SU-DHL-6 (cell line): ENCODE data around the gene NOTO.

ENCODE experiments used
- H2AFZ ChIP-seq: fragments of 200-600 bp; sonication (generic); 2 replicates; pipeline ENCODE4 v1.6.1; 2014; ENCODE audit warnings: low read depth, mild to moderate bottlenecking, moderate library complexity, mixed read lengths, antibody characterized with exemption, low read length; ENCODE audit not compliant: severe bottlenecking
- H3F3A ChIP-seq: fragments of 200-600 bp; shearing (Covaris generic); 2 replicates; pipeline ENCODE4 v1.6.0; 2016; ENCODE audit warnings: antibody characterized with exemption, mild to moderate bottlenecking; ENCODE audit not compliant: insufficient read depth
- H3K27ac ChIP-seq: fragments of 200-600 bp; sonication (generic); 2 replicates; pipeline ENCODE4 v1.5.1; 2016; ENCODE audit warnings: low read depth, mild to moderate bottlenecking, low read length, moderate library complexity, mixed read lengths
- H3K27me3 ChIP-seq: fragments of 200-600 bp; sonication (generic), shearing (Covaris generic); 2 replicates; pipeline ENCODE4 v1.6.0; 2014; ENCODE audit warnings: mild to moderate bottlenecking, low read length
- H3K36me3 ChIP-seq: fragments of 200-600 bp; sonication (generic); 2 replicates; pipeline ENCODE4 v1.6.1; 2014; ENCODE audit warnings: mild to moderate bottlenecking, low read length, mixed read lengths
- H3K4me2 ChIP-seq: fragments of 300-600, 200-600 bp; shearing (Covaris generic), sonication (generic); 2 replicates; pipeline ENCODE4 v1.6.0; 2014; ENCODE audit warnings: low read length, low read depth, mild to moderate bottlenecking; ENCODE audit not compliant: poor library complexity, severe bottlenecking
- H3K4me3 ChIP-seq: fragments of 200-600 bp; sonication (generic); 2 replicates; pipeline ENCODE4 v1.5.1; 2014; ENCODE audit warnings: antibody characterized with exemption, low read length, mild to moderate bottlenecking, mixed read lengths; ENCODE audit not compliant: insufficient read depth, poor library complexity, severe bottlenecking
- H3K79me2 ChIP-seq: fragments of 200-600 bp; sonication (generic); 2 replicates; pipeline ENCODE4 v1.6.1; 2014; ENCODE audit warnings: mild to moderate bottlenecking, low read length, moderate library complexity; ENCODE audit not compliant: insufficient read depth
- H3K9ac ChIP-seq: fragments of 200-600 bp; sonication (generic); 2 replicates; pipeline ENCODE4 v1.7.0; 2014; ENCODE audit warnings: mild to moderate bottlenecking, low read length
- H3K9me2 ChIP-seq: fragments of 200-600 bp; sonication (generic); replicated peaks from 2 replicates; pipeline ENCODE4 v1.6.1; 2014; ENCODE audit warnings: low read length; ENCODE audit not compliant: insufficient read depth
- H3K9me3 ChIP-seq: fragments of 200-600 bp; sonication (generic); 2 replicates; pipeline ENCODE4 v1.6.1; 2014; ENCODE audit warnings: low read length, mixed read lengths; ENCODE audit not compliant: insufficient read depth
- H4K20me1 ChIP-seq: fragments of 200-600 bp; sonication (generic); 2 replicates; pipeline ENCODE4 v1.6.1; 2014; ENCODE audit warnings: low read depth, mild to moderate bottlenecking, antibody characterized with exemption, low read length, moderate library complexity, mixed read lengths
- EZH2phosphoT487 ChIP-seq: fragments of 200-600 bp; sonication (generic), shearing (Covaris generic); conservative IDR thresholded peaks from 2 replicates; pipeline ENCODE4 v1.6.1; 2018; ENCODE audit warnings: mild to moderate bottlenecking, antibody characterized with exemption, low read length, moderate library complexity, mixed read lengths
- TF ChIP-seq, protein P1 (sequence below): fragments of 200-600 bp; sonication (generic); IDR thresholded peaks from one replicate; pipeline ENCODE4 v1.5.1; 2017; ENCODE audit warnings: antibody characterized with exemption, mild to moderate bottlenecking, low read length, moderate library complexity; ENCODE audit not compliant: insufficient read depth, poor library complexity, severe bottlenecking

Gene NOTO

DNA sequence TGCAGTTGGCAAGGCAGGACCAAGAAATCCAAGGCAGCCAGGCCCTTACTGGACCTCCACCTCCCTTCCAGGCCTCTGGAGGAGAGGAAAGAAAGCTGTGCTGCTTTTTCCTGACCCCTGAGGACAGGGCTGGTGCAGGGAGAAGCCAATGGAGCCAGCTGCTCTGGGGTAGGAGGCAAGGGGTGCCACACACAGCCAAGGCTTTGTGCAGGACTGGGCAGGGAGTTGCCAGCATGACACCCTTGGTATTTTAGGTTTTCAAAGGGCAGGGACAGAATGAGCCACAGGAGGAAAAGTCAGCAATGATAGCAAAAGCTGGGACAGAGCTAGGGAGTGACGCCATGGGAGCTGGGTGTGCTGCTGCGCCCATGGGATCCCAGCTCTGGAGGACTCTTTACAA, 54.6 kb downstream of the NOTO start:
- no peaks in the 10 kb centered on the region; the same call in 1 of the 2 replicates for H3K36me3 ChIP-seq
- H3K79me2 ChIP-seq: no peaks in the 10 kb centered on the region
- H3K4me2 ChIP-seq: no peak overlapping the region
- no peak overlapping the region for H3K9ac ChIP-seq
- no peaks in the 10 kb centered on the region for H3K9me2 ChIP-seq
- no peak overlapping the region for H2AFZ ChIP-seq
- H3F3A ChIP-seq: peaks cover 20% of the 10 kb centered on the region
- no peaks in the 10 kb centered on the region; the same call in 1 of the 2 replicates for H4K20me1 ChIP-seq
- H3K4me3 ChIP-seq: no peak overlapping the region
- no peaks in the 10 kb centered on the region for H3K27me3 ChIP-seq
- H3K9me3 ChIP-seq: no peaks in the 10 kb centered on the region
- TF ChIP-seq, protein P1, sequence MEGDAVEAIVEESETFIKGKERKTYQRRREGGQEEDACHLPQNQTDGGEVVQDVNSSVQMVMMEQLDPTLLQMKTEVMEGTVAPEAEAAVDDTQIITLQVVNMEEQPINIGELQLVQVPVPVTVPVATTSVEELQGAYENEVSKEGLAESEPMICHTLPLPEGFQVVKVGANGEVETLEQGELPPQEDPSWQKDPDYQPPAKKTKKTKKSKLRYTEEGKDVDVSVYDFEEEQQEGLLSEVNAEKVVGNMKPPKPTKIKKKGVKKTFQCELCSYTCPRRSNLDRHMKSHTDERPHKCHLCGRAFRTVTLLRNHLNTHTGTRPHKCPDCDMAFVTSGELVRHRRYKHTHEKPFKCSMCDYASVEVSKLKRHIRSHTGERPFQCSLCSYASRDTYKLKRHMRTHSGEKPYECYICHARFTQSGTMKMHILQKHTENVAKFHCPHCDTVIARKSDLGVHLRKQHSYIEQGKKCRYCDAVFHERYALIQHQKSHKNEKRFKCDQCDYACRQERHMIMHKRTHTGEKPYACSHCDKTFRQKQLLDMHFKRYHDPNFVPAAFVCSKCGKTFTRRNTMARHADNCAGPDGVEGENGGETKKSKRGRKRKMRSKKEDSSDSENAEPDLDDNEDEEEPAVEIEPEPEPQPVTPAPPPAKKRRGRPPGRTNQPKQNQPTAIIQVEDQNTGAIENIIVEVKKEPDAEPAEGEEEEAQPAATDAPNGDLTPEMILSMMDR: no peak
- no peak for TF ChIP-seq EZH2phosphoT487
- no peak overlapping the region for H3K27ac ChIP-seq

DNA sequence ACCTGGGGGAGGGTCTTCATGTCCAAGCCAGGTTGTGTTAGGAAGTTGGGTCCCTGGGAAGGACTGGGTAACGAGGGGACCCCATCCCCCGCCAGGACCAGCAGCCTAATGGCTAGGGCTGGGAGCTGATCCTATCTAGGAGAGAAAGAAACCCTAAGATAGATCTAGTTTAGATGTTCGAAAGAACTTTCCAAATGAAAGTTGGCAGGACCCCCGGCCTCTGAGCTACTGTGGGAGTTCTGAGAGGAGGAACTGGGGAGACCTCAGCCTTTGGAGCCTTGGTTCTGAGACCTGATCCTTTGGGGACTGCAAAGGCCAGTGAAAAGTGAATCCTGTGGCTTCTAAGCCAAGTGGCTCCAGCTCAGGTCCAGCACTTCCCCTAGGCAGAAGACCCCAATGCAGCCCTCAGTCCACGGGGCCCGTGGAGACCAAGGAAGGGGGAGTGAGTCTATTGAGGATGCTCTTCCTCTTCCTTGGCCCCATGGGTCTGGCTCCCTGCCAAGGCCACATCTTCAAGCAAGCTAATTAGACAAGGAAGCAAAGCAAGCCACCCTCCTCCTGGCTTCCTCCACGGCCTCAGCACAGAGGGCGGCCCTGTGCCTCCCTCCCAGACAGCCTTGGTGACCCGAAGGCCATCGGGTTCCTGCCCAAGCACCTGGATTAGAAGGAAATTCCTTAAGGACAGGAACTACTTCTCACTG, 55.2 kb downstream of the NOTO start:
- H3K27ac ChIP-seq: no peak overlapping the region
- H3K4me3 ChIP-seq: no peak overlapping the region
- H4K20me1 ChIP-seq: no peaks in the 10 kb centered on the region; the same call in 1 of the 2 replicates
- H3F3A ChIP-seq: peaks cover 20% of the 10 kb centered on the region
- no peaks in the 10 kb centered on the region for H3K9me2 ChIP-seq
- H2AFZ ChIP-seq: no peak overlapping the region
- no peak for TF ChIP-seq EZH2phosphoT487
- TF ChIP-seq, protein P1: no peak
- no peaks in the 10 kb centered on the region for H3K9me3 ChIP-seq
- H3K36me3 ChIP-seq: no peaks in the 10 kb centered on the region; the same call in 1 of the 2 replicates
- H3K27me3 ChIP-seq: no peaks in the 10 kb centered on the region
- no peaks in the 10 kb centered on the region for H3K79me2 ChIP-seq
- H3K9ac ChIP-seq: no peak overlapping the region
- H3K4me2 ChIP-seq: no peak overlapping the region

DNA sequence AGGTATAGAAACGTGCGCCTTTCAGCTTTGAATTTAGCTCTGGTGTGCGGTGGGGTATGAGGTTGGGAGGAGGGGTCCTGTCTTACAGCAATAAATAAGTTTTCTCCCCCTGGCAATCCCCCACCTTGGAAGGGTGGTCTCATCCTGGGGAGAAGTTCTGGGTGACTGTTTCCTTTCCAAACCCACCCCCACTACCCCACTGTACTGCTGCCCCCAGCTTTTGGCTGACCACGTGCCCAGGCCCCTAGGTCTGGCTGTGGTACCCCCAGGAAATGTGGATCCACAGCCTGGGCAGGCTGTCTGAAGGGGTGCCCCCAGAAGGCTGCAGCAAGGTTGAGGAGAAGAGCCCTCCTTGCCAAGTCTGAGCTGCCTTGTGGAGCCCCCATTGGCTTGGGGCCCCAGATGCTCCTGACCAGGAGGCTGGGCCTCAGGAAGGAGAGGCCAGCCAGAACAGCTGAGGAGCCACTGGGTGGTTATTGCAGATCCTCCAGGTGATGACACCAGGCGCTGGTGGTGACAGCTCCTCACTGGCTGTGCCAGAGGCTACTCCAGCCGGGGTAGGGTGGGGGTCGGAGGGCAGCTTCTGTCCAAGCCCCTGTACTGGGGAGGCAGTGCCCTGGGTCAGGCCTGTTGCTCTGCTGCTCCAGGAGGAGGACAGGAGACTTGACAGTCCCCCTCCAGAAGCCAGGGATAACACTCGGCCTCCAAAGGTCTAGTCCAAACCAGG, 56.0 kb downstream of the NOTO start:
- TF ChIP-seq, protein P1: no peak
- H3K9me3 ChIP-seq: no peaks in the 10 kb centered on the region
- no peak overlapping the region for H3K4me2 ChIP-seq
- no peaks in the 10 kb centered on the region for H3K9me2 ChIP-seq
- no peaks in the 10 kb centered on the region for H3K27me3 ChIP-seq
- H3K27ac ChIP-seq: no peak overlapping the region
- H3K79me2 ChIP-seq: no peaks in the 10 kb centered on the region
- no peak overlapping the region for H3K4me3 ChIP-seq
- H4K20me1 ChIP-seq: no peaks in the 10 kb centered on the region
- H3F3A ChIP-seq: peaks cover 13% of the 10 kb centered on the region
- H3K36me3 ChIP-seq: no peaks in the 10 kb centered on the region
- no peak overlapping the region for H3K9ac ChIP-seq
- no peak overlapping the region for H2AFZ ChIP-seq
